Measurements from ENCODE around the gene COMP.
"Not testable (repeated sequence)": the region's sequence is repeated elsewhere in the genome, so short reads cannot be mapped to it uniquely, and the experiment has no call there.

The COMP gene

DNA sequence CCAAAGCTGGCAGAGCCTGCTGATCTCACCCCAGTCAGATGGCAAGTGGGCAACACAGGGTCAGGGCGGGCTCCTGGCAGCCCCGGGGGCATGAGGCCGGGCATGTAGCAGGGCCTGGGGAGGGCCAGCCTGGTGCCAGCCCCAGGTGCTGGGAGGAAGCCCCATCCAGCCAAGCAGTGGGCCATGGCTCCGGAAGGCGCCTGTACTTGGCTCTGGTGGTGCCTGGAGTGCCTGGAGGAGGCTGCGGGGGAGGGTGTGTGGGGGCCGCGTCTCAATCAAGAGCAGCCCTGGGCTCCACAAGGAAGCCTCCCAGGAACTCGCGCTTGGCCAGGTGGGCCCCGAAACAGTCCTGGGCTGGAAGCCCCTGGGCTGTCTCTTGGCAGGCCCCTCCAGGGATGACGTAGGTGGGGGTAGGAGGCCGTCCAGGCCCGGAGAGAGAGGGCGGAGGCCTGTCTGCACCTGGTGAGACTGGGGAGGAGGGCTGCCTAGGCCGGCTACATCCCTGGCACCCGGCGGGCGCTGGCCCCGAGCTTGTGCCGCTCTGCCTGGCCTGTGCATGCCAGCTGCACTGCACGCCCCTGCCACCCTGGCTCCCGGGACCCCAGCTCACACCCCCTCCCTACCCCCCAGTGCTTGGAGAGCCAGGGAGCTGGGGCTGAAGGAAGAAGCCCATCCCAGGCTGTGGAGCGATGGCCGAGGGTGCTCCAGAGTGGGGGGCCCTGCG is 45.9 kb downstream of the COMP start:
- DNase-seq = no peak

GRCh38 chr19:18743784-18744418 is 47.2 kb downstream of the COMP start:
- no peak for DNase-seq

GRCh38 chr19:18742838-18743783 is 48.0 kb downstream of the COMP start:
- DNase-seq = no peak

GRCh38 chr19:18742324-18742723 is 48.8 kb downstream of the COMP start:
- DNase-seq = no peak

- no peak for DNase-seq
These were observed 49.7 kb downstream of the COMP start for GRCh38 chr19:18741124-18742121.

GRCh38 chr19:18738961-18739690 is 52.0 kb downstream of the COMP start:
- no peak for DNase-seq

DNA sequence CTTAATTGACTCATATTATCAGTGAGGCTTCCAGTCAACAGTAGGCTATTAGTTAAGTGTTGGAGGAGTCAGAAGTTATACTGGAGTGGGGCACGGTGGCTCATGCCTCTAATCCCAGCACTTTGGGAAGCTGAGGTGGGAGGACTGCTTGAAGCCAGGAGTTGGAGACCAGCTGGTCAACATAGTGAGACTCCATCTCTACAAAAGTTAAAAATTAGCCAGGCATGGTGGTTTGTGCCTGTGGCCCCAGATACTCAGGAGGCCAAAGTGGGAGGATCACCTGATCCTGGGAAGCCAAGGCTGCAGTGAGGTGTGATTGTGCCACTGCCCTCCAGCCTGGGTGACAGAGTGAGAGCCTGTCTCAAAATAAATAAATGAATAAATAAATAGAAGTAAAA is 53.2 kb downstream of the COMP start:
- no peak for DNase-seq

GRCh38 chr19:18737337-18737953 is 53.7 kb downstream of the COMP start:
- DNase-seq = no peak

DNA sequence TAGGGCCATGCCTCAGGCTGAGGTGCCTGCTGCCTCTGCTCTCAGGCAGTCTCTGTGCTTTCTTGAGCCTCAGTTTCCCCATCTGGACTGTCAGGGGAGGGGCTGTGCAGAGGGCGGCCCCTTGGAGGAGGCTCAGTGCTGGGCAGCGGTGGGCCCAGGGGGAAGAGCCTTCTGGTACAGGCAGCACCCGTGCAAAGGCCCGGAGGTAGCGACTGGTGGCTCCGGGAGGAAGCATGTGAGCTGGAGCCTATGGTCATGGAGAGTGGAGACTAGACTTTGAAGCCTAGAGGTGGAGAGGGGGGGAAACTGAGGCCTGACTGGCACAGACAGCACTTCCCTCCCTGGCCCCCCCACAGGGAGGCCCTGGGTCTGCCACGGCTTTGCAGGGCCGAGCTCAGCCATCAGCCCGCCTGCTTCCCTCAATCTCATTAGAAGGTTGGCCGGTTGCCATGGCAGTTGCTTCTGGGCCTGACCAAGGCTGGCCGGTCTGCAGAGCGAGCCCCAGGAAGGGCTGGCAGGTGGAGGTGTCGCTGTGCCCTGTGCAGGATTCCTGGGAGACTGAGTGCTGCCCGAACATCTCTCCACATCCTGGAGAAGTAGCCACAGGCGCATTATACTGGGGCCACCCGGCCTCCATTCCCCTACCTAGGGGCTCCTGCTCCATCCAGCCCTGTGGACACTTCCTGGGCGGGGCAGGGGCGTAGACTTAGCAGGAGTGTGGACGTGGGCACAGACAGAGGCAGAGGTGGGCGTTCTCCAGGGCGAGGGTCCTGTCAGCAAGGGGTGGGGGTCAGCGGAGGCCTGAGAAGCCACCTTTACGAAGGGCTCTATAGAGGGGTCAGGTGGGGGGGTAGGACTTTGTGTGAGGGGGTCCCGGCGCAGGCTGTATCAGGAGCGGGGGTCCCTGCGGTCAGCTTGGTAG is 54.4 kb downstream of the COMP start:
- DNase-seq = no peak

DNA sequence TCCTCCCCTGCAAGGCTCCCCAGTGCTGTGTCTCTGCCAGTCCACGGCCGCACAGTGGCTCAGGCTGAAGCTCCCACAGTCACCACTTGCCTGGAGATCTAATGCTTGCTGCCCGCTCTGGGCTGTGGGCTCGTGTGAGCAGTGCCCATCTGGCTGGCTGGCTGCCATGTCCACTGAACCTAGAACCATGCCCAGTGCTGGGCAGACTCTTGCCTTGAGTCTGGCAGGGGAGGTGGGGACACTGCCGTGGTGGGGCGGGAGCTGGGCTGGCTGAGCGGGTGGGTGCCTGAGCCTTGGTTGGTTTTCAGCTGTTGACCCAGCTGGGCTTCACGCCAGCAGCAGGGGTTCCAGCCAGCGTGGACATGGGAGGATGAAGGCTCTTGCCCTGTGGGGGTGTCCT is 55.4 kb downstream of the COMP start:
- no peak for DNase-seq

DNA sequence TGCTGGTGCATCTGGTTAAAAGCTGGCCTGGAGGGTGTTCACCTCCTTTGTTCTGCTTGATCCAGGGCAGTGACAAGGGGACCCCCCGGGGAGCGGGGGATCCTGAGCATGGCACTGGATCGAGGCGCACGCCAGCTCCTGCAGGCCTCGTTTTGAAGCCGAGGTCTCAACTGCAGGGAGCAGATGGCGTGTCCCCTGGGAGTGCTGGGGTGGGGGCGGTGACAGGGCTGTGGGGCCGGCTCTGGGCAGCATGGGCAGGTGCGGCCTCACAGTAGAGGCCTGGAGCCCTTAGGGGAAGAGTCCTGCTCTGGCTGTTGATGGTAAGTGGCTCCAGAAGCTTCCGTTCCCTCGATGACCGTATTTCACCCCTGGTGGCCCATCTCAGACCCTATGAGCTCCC is 55.8 kb downstream of the COMP start:
- DNase-seq = no peak

DNA sequence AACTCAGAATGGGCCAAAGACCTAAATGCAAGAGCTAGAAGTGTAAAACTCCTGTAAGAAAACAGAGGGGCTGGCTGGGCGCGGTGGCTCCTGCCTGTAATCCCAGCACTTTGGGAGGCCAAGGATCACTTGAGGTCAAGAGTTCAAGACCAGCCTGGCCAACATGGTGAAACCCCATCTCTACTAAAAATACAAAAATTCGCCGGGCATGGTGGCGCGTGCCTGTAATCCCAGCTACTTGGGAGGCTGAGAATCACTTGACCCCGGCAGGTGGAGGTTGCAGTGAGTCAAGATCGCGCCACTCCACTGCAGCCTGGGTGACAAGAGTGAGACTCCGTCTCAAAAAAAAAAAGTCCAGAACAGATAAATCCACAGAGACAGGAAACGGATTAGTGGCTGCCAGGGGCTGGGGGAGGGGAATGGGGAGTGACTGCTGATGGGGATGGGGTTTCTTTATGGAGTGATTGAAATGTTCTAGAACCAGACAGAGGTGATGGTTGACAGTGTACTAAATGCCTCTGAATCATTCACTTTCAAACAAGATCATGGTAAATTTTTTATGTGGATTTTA is 57.3 kb downstream of the COMP start:
- DNase-seq = not testable (repeated sequence)

- no peak for DNase-seq
These were observed 57.9 kb downstream of the COMP start for GRCh38 chr19:18733196-18733647.

All from T-helper 1 cell (primary cell).